Posterior vena cava (tissue), 2 donors: ENCODE results near the gene GIPC2. TPM values are rescaled to one million over a fixed set of nuclear protein-coding genes. Genes with fewer than 3 reads are reported as not detected.
"Not testable (repeated sequence)": the region's sequence is repeated elsewhere in the genome, so short reads cannot be mapped to it uniquely, and the experiment has no call there.

ENCODE experiments used
- DNase-seq: peaks from one replicate; pipeline ENCODE4 v3.0.0-alpha.2; 2020; ENCODE audit warnings: low spot score
- intact Hi-C, 2 donors: fragments of 100-400 bp; cut with DNase I; formaldehyde crosslinking; loops; one replicate each; pipeline versions ENCODE4 v1.14.1 to v1.14.2; 2022 to 2023
- long read RNA-seq, 2 donors: library from polyadenylated mRNA; unstranded; transcript quantifications; one replicate each; pipeline ENCODE4 v2.0.0, GENCODE V29; 2020 to 2021
- total RNA-seq, 2 donors: library from RNA; stranded (reverse); fragmentation: NEBNext Ultra II Directional; extraction: Animal tissue kit (Norgen Biotek cat#: 25700); gene quantifications; one replicate each; pipeline ENCODE4 v1.2.1, GENCODE V29; 2021
- donor health status: DM: yes; HTN: yes; CAD: no.
- donor health status: DM: yes; HTN: yes; CAD: no.

The GIPC2 gene
- 1 to 10 TPM; 3.0 to 8.4 TPM for total RNA-seq
- long read RNA-seq, donor 1, partial matches to known transcripts: 1 of 10 reads
- long read RNA-seq, donor 1, other reads (novel, unspliced or antisense): 7 of 10 reads
- long read RNA-seq, donor 2, transcript GIPC2-201 (6 exons, 3,847 nt): major isoform, 7 of 24 reads
- long read RNA-seq, donor 2, partial matches to known transcripts: 2 of 24 reads
- long read RNA-seq, donor 2, other reads (novel, unspliced or antisense): 15 of 24 reads

- intact Hi-C loops: no loop called here
- no peak for DNase-seq
Measured at GRCh38 chr1:78045926-78046778, at the start of gene GIPC2. Gene GIPC2, plus strand, starts transcription at chr1:78045966. Its CDS starts 129 bp downstream, at chr1:78046095.

GRCh38 chr1:77996734-77997133 lies 49.0 kb upstream of the GIPC2 start:
- intact Hi-C loops: no loop called here
- no peak for DNase-seq

- DNase-seq, intact Hi-C loops: not testable (repeated sequence)
Measured at GRCh38 chr1:78000536-78000935, 45.2 kb upstream of the GIPC2 start.

GRCh38 chr1:78003070-78003746 lies 42.6 kb upstream of the GIPC2 start:
- intact Hi-C loops: no loop called here
- no peak for DNase-seq

GRCh38 chr1:78003882-78004718 lies 41.7 kb upstream of the GIPC2 start:
- intact Hi-C loops: no loop called here
- DNase-seq: no peak

- DNase-seq: no peak
- intact Hi-C loops: no loop called here
Measured at GRCh38 chr1:78004719-78005447, 40.9 kb upstream of the GIPC2 start, which contains the start of gene DNAJB4. Gene DNAJB4, plus strand, starts transcription at chr1:78004939. Its CDS starts 172 bp downstream, at chr1:78005111.

- DNase-seq: no peak
- intact Hi-C loops: no loop called here
Measured at GRCh38 chr1:78005448-78005722, 40.4 kb upstream of the GIPC2 start.

DNA sequence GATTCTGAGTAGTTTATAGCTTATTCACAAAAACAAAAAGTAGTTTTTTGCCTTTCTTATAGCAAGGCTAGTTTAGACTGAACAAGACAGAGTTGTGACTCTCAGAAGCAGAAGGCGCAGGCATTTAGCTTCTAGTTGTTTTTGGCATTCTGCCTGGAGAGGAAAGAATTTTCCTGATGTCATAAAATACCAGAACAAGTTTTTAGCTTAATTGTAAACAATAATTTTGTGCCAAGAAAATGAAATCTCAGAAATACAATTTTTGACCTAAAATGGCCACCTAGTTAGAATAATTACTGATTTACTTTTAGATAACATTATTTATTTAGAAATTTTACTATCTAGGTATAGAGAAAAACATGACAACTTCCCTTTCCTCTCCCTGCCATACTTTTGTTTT lies 40.0 kb upstream of the GIPC2 start:
- DNase-seq: no peak
- intact Hi-C loops: no loop called here

- intact Hi-C loops: no loop called here
- no peak for DNase-seq
Measured at GRCh38 chr1:78006521-78006920, 39.2 kb upstream of the GIPC2 start.

DNA sequence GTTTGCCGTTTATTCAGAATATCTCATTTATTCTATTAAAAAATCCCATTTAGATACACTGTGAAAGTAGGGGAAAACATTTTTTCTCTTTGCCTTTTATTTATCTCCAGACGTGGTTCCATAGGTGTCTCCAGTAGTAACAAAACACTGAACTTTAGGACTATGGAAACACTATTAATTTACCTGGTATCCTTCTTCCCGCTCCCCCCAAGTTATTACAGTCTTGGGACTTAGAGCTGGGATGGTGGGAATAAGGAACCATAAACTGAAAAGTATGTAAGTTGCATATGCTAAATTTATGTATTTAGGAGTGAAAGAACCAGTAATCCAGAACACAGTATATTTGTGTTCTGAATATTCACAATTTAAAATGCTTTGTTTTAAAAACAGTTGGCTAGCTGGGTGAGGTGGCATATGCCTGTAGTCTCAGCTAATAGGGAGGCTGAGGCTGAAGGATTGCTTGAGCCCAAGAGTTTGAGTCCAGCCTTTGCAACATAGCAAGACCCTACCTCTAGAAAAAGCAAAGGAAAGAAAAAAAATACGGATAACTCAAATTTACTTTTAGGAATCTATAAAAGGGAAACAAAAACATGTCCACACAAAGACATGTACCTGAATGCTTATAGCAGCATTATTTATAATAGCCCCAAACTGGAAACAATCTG lies 38.0 kb upstream of the GIPC2 start:
- no peak for DNase-seq
- intact Hi-C loops: no loop called here

DNA sequence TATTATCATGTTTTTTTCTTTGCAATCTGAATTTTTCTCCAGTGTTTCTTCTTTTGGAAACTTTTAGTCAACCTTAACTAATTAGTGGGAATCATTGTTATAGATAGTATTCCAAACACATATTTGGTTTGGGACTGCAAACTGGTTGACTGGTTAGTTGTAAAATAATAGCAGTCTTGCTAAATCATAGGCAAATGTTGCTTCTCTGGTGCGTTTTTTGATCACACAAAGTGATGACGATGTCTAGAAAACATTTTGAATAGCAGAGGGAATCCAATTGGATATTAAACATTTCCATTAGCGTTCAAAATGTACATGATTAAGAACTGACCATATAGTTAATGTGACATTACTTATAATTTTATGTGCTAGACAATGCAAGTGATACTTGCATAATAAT lies 36.5 kb upstream of the GIPC2 start:
- DNase-seq: no peak
- intact Hi-C loops: no loop called here

- intact Hi-C loops: loop anchor here in 1 of 2 donors (10.0 kb wide), 1 partner anchor 95 kb away; no protein-coding TSS in a partner anchor
- DNase-seq: no peak
Measured at GRCh38 chr1:78009836-78010235, 35.9 kb upstream of the GIPC2 start.

GRCh38 chr1:78011050-78011449 lies 34.7 kb upstream of the GIPC2 start:
- no peak for DNase-seq
- intact Hi-C loops: loop anchor here in 1 of 2 donors (10.0 kb wide), 1 partner anchor 94 kb away; no protein-coding TSS in a partner anchor

GRCh38 chr1:78015148-78015547 lies 30.6 kb upstream of the GIPC2 start:
- intact Hi-C loops: loop anchor here in 1 of 2 donors (10.0 kb wide), 1 partner anchor 90 kb away; no protein-coding TSS in a partner anchor
- no peak for DNase-seq

DNA sequence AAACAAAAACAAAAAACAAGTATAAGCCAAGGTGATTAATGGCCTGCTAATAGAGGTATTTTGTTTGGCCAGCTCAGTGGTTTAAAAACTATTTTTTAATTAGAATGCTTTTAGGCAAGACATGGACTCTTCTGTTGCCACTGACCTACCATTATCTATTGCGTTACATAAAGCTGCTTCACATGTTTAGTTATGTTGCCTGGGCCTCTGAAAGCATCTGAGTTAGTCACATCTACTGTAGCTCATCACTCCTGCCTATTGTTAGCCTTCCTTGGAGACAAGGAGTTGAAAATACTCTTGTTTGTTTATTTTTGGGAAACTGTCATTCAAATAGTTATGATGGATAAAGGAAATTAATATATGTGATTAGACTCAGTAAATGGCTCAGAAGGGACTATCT lies 26.7 kb upstream of the GIPC2 start:
- DNase-seq: no peak
- intact Hi-C loops: loop anchor here in 1 of 2 donors (10.0 kb wide), 1 partner anchor 86 kb away; no protein-coding TSS in a partner anchor

GRCh38 chr1:78021134-78021533 lies 24.6 kb upstream of the GIPC2 start:
- intact Hi-C loops, DNase-seq: not testable (repeated sequence)

DNA sequence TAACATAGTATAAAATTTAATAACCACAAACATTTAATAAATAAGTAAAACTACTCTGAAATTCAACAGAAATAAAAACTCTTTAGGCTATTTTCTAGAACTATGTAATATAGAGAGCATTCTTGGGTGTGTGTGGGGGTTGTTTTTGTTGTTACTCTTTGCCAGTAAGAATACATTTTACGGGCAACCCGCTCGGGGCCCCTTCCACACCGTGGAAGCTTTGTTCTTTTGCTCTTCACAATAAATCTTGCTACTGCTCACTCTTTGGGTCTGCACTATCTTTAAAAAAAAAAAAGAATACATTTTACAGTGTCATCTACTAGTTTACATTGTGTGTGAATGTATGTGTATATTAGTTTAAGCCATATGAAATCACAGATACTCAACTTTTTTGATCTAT lies 16.0 kb upstream of the GIPC2 start:
- intact Hi-C loops: no loop called here
- no peak for DNase-seq
